Endothelial cell of umbilical vein (primary cell): ENCODE measurements around the gene NUDT5. TPM values are rescaled to one million over a fixed set of nuclear protein-coding genes. Genes with fewer than 3 reads are reported as not detected.
A peak's percentile ranks its signal among the peaks of the same experiment; 100 is the strongest.

ENCODE experiments used
- Bru-seq: library from RNA; stranded (reverse); fragments of 400-500 nt; gene quantifications from one replicate; lab custom pipeline; 2021; lab: Mats Ljungman, UMichigan
- BruChase-seq, 2 experiments: library from RNA; stranded (reverse); fragments of 400-500 nt; gene quantifications; one replicate each; lab custom pipeline; 2021; lab: Mats Ljungman, UMichigan
- BruUV-seq: library from RNA; stranded (reverse); fragments of 400-500 nt; replicated peaks from 2 replicates; lab custom pipeline; 2021; lab: Mats Ljungman, UMichigan
- CTCF ChIA-PET: fragments of 300-600, 350-600 bp; sonication (Branson Sonifier 250); formaldehyde crosslinking; loops from one replicate; lab custom pipeline; 2021; ENCODE audit warnings: antibody characterized with exemption, inconsistent platforms; lab: Charles Lee
- POLR2A ChIA-PET: fragments of 300-600, 350-600 bp; sonication (Branson Sonifier 250); formaldehyde crosslinking; loops from one replicate; lab custom pipeline; 2021; ENCODE audit warnings: antibody characterized with exemption, inconsistent platforms; lab: Charles Lee
- DNase-seq: peaks from one replicate; pipeline ENCODE4 v3.0.0-alpha.2; 2011; ENCODE audit warnings: low read depth, low spot score
- FAIRE-seq: peaks from 2 replicates; lab custom pipeline; 2011; peaks lifted over from hg19 to GRCh38; lab: Jason Lieb, UNC
- H2AFZ ChIP-seq: 2 replicates; pipeline ENCODE4 v1.6.0; 2012; ENCODE audit warnings: low read depth, low read length, control low read depth, inconsistent platforms
- H3K27ac ChIP-seq: 2 replicates; pipeline ENCODE4 v1.5.1; 2011; ENCODE audit warnings: low read depth, mild to moderate bottlenecking, control low read depth, low read length, moderate library complexity; ENCODE audit not compliant: insufficient read depth
- H3K27me3 ChIP-seq, 2 experiments: 2 replicates each; pipeline versions ENCODE4 v1.6.0 to v1.6.1; 2011; ENCODE audit warnings: low read length in 2 of 2, mixed read lengths in 1 of 2; ENCODE audit not compliant: control insufficient read depth in 2 of 2, insufficient read depth in 2 of 2
- H3K36me3 ChIP-seq, 2 experiments: 2 replicates in 1 of 2; 3 replicates in 1 of 2; pipeline ENCODE4 v1.5.1; 2011; ENCODE audit warnings: low read length in 2 of 2, mild to moderate bottlenecking in 1 of 2, moderate library complexity in 1 of 2; ENCODE audit not compliant: control insufficient read depth in 2 of 2, insufficient read depth in 2 of 2; ENCODE audit errors: extremely low read depth in 1 of 2
- H3K4me1 ChIP-seq: 3 replicates; pipeline ENCODE4 v1.5.1; 2011; ENCODE audit warnings: mild to moderate bottlenecking, low read length; ENCODE audit not compliant: control insufficient read depth, insufficient read depth; ENCODE audit errors: extremely low read depth
- H3K4me2 ChIP-seq: 2 replicates; pipeline ENCODE4 v1.6.1; 2011; ENCODE audit warnings: low read length, control low read depth, mixed read lengths; ENCODE audit not compliant: insufficient read depth
- H3K4me3 ChIP-seq, 3 experiments: fragments of 200-600 bp in 1 of 3; sonication (generic), shearing (Covaris generic) in 1 of 3; replicated peaks in 1 of 3; 2 replicates each; pipeline ENCODE4 v1.5.1; 2011 to 2016; ENCODE audit warnings: control low read depth in 3 of 3, low read length in 3 of 3, mild to moderate bottlenecking in 2 of 3, inconsistent platforms in 1 of 3, low read depth in 1 of 3, moderate library complexity in 1 of 3; ENCODE audit not compliant: insufficient read depth in 1 of 3
- H3K79me2 ChIP-seq: 2 replicates; pipeline ENCODE4 v1.6.0; 2012; ENCODE audit warnings: low read length, inconsistent platforms; ENCODE audit not compliant: control insufficient read depth, insufficient read depth
- H3K9ac ChIP-seq: replicated peaks from 2 replicates; pipeline ENCODE3; 2011; ENCODE audit warnings: low read length, control low read depth; ENCODE audit not compliant: insufficient read depth; ENCODE audit errors: extremely low read depth
- H3K9me1 ChIP-seq: replicated peaks from 3 replicates; pipeline ENCODE4 v1.6.0; 2011; ENCODE audit warnings: mild to moderate bottlenecking, low read length; ENCODE audit not compliant: control insufficient read depth, insufficient read depth; ENCODE audit errors: extremely low read depth
- H3K9me3 ChIP-seq: replicated peaks from 2 replicates; pipeline ENCODE4 v1.5.1; 2012; ENCODE audit warnings: low read length, inconsistent platforms; ENCODE audit not compliant: control insufficient read depth, insufficient read depth
- H4K20me1 ChIP-seq: replicated peaks from 2 replicates; pipeline ENCODE3; 2011; ENCODE audit warnings: mild to moderate bottlenecking, low read length; ENCODE audit not compliant: control insufficient read depth, insufficient read depth; ENCODE audit errors: extremely low read depth
- GATA2 ChIP-seq: IDR thresholded peaks from 2 replicates; pipeline ENCODE4 v1.7.0; 2011; ENCODE audit warnings: low read depth, mild to moderate bottlenecking, moderate library complexity, mixed read lengths, low read length; ENCODE audit not compliant: insufficient read length, insufficient read depth
- MYC ChIP-seq: IDR thresholded peaks from one replicate; pipeline ENCODE4 v1.6.1; 2011; ENCODE audit warnings: mild to moderate bottlenecking, low read depth, low read length
- POLR2AphosphoS5 ChIP-seq: IDR thresholded peaks from 2 replicates; pipeline ENCODE4 v1.6.1; 2012; ENCODE audit warnings: low read depth, mild to moderate bottlenecking, control low read depth, low read length, moderate library complexity; ENCODE audit not compliant: insufficient read depth
- dilution Hi-C: fragments of 300-500 bp; cut with MboI; formaldehyde crosslinking; loops from one replicate; pipeline ENCODE4 v1.15.0; 2019; ENCODE audit warnings: low sequenced_read_pairs; ENCODE audit not compliant: extremely low pct_ligation_motif_present
- intact Hi-C: fragments of 100-400 bp; cut with micrococcal nuclease; formaldehyde crosslinking; loops from one replicate; pipeline ENCODE4 v1.10.0; 2022
- long read RNA-seq: library from polyadenylated mRNA; stranded (forward); transcript quantifications from one replicate; pipeline ENCODE4 v2.0.0, GENCODE V29; 2021
- polyA minus RNA-seq, 3 experiments: library from RNA; depleted of rRNA, polyadenylated mRNA; stranded (reverse); fragments of >200 nt; gene quantifications; 1 replicate in 1 of 3; 2 replicates in 2 of 3; pipeline ENCODE4 v1.2.3, GENCODE V29; 2011
- polyA plus RNA-seq, 4 experiments: library from polyadenylated mRNA; depleted of rRNA in 3 of 4; stranded (reverse) in 3 of 4; unstranded in 1 of 4; fragments of >200 nt; gene quantifications; 2 replicates each; pipeline versions ENCODE4 v1.2.1 to v1.2.3, GENCODE V29; 2011 to 2012; ENCODE audit warnings: missing spikeins in 1 of 4
- total RNA-seq: library from RNA; stranded (reverse); gene quantifications from 2 replicates; pipeline ENCODE4 v1.2.3, GENCODE V29; 2021
- TF ChIP-seq, protein P1 (sequence below), 2 donors: IDR thresholded peaks; 1 replicate in 1 of 2; 2 replicates in 1 of 2; pipeline ENCODE4 v1.5.1; 2011; ENCODE audit warnings: low read length in 2 of 2, mild to moderate bottlenecking in 2 of 2, moderate library complexity in 2 of 2, control low read depth in 1 of 2, inconsistent platforms in 1 of 2, low read depth in 1 of 2; ENCODE audit not compliant: insufficient read depth in 1 of 2; ENCODE audit errors: extremely low read depth in 1 of 2
- TF ChIP-seq, protein P2 (sequence below): IDR thresholded peaks from 2 replicates; pipeline ENCODE4 v1.6.1; 2011; ENCODE audit not compliant: insufficient read depth, insufficient read length

The NUDT5 gene
- 81.8 and 89.0 TPM in 2 replicates for total RNA-seq
- 67.9 and 87.8 TPM in 2 replicates for polyA plus RNA-seq
- 115 and 124 TPM in 2 replicates for polyA plus RNA-seq (2011; cell fraction: cytosol; rRNA removed)
- polyA plus RNA-seq (2011; cell fraction: nucleus; rRNA removed), result 66.5 and 79.9 TPM in 2 replicates
- 95.1 and 131 TPM in 2 replicates for polyA plus RNA-seq (2012)
- polyA minus RNA-seq, result 48.9 and 49.7 TPM in 2 replicates
- 50.2 TPM for polyA minus RNA-seq (2011; cell fraction: cytosol; rRNA and poly(A)+ RNA removed)
- 25.1 and 41.3 TPM in 2 replicates for polyA minus RNA-seq (2011; cell fraction: nucleus; rRNA and poly(A)+ RNA removed)
- percentile 79 among the genes with signal in this experiment for Bru-seq, nascent RNA
- BruChase-seq, experiment 1, labeled RNA remaining after a 6-hour chase, result percentile 72 among the genes with signal in this experiment
- BruChase-seq, experiment 2, labeled RNA remaining after a 2-hour chase, result percentile 84 among the genes with signal in this experiment
- long read RNA-seq, partial matches to known transcripts, result 2 of 35 reads
- long read RNA-seq, other reads (novel, unspliced or antisense), result 32 of 35 reads

DNA sequence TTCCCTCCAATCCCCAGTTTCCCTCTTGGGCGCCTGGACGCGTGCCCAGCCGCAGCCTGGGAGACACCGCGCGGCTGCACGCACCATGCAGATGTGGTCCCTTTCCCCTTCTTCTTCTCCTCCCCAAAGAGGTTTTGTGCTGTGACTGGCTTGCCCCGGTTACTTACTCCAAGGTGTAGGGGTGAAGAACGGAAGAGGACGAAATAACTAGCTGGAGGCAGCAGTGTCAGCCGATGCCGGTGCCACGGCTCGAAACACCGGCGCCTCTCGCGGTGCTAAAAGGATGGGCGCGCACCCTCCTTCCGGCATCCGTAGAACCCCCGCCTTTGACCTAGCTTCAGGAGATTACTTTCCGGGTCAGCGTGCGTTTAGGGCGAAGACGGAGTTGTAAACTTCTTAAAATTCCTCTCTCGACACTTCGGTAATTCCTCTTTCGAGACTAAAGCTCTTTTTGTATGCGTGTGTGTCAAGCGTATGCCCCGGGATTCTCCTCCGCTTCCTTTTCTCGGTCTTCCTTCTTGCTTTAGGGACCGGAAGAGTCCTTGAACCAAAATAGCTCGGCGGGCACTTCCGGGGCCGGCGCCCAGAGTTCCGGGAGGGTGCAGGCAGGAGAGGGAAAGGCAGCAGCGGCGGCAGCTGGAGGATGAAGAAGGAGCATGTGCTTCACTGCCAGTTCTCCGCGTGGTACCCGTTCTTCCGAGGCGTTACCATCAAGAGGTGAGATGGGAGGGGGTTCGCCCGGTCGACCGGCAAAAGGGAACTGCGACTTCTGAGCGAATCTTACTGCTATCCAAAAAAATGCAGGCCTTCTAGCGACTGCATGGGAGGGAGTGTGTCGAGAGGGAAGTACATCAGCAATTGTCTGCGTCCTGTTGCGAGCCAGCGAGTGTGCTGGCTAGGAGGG is at the start of gene NUDT5, which contains the start of gene CDC123:
NUDT5 (minus strand) TSS at position 289 of the 904 bp plus-strand sequence. CDS start 9,600 bp downstream, outside the sequence.
CDC123 (plus strand) TSS at position 586 of the 904 bp plus-strand sequence; CDS start at position 644, 58 bp downstream.
- peak within 1 kb of the TSS; percentile 89 for H3K9ac ChIP-seq
- peaks cover 21% of the 10 kb centered on the region for H3K4me1 ChIP-seq
- H3K27me3 ChIP-seq, result no peaks in the 10 kb centered on the region
- H4K20me1 ChIP-seq, result no peaks in the 10 kb centered on the region
- H3K27ac ChIP-seq, result peak within 1 kb of the TSS; percentile 78
- intact Hi-C loops (loop anchor here (1.0 to 10.0 kb wide), 4 partner anchors 65 to 511 kb away; partner anchors contain the start of gene UPF2), dilution Hi-C loops (no loop called here)
- H3K36me3 ChIP-seq, result peaks cover 3% of the 10 kb centered on the region in 2 experiments
- POLR2A ChIA-PET, result interaction anchor here (0.6 to 1.1 kb wide), 2 partner anchors 202 to 586 kb away, joined by 4 to 6 read pairs; no protein-coding TSS in a partner anchor
- FAIRE-seq (peak; percentile 73), DNase-seq (peak; percentile 85)
- H3K9me1 ChIP-seq, result no peaks in the 10 kb centered on the region
- peaks cover 83% of the 10 kb centered on the region for H3K79me2 ChIP-seq
- BruUV-seq, result no TSS peak
- peak within 1 kb of the TSS; percentile 89 for H3K4me2 ChIP-seq
- peak within 1 kb of the TSS; percentile 72 to 95 (median 86) for H3K4me3 ChIP-seq
- TF ChIP-seq POLR2AphosphoS5 (peak; percentile 23), MYC (peak; percentile 87), GATA2 (no peak)
- TF ChIP-seq, protein P1, sequence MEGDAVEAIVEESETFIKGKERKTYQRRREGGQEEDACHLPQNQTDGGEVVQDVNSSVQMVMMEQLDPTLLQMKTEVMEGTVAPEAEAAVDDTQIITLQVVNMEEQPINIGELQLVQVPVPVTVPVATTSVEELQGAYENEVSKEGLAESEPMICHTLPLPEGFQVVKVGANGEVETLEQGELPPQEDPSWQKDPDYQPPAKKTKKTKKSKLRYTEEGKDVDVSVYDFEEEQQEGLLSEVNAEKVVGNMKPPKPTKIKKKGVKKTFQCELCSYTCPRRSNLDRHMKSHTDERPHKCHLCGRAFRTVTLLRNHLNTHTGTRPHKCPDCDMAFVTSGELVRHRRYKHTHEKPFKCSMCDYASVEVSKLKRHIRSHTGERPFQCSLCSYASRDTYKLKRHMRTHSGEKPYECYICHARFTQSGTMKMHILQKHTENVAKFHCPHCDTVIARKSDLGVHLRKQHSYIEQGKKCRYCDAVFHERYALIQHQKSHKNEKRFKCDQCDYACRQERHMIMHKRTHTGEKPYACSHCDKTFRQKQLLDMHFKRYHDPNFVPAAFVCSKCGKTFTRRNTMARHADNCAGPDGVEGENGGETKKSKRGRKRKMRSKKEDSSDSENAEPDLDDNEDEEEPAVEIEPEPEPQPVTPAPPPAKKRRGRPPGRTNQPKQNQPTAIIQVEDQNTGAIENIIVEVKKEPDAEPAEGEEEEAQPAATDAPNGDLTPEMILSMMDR (IDR thresholded peaks at IDR 0.05; ENCODE audit: extremely low read depth in 1 of 2, insufficient read depth in 1 of 2, low read depth in 1 of 2, low read length in 2 of 2), result no peak
- TF ChIP-seq, protein P2, sequence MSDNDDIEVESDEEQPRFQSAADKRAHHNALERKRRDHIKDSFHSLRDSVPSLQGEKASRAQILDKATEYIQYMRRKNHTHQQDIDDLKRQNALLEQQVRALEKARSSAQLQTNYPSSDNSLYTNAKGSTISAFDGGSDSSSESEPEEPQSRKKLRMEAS, result peak; percentile 48
- CTCF ChIA-PET, result interaction anchor here (0.6 to 2.0 kb wide), 4 partner anchors 10 to 878 kb away, joined by 3 to 14 read pairs (median 6); no protein-coding TSS in a partner anchor
- H2AFZ ChIP-seq, result peak within 1 kb of the TSS; percentile 71
- no peaks in the 10 kb centered on the region for H3K9me3 ChIP-seq
